GM21447 (cell line): ENCODE results near the gene BARHL2.

Experiments used
- ATAC-seq: cut with Tn5 transposase; IDR thresholded peaks from one replicate; pipeline ENCODE4 v1.9.1; 2021; ENCODE audit not compliant: unreplicated experiment

Gene BARHL2

GRCh38 chr1:90716552-90717355, at the start of gene BARHL2:
Gene BARHL2, minus strand, starts transcription at chr1:90717302. Its CDS starts 107 bp downstream, at chr1:90717195.
- ATAC-seq, result no peak

GRCh38 chr1:90763930-90764329, 46.8 kb upstream of the BARHL2 start:
- no peak for ATAC-seq

- no peak for ATAC-seq
These were observed 46.4 kb upstream of the BARHL2 start for GRCh38 chr1:90763506-90763905.

- ATAC-seq, result no peak
These were observed 44.9 kb upstream of the BARHL2 start for GRCh38 chr1:90761781-90762589.

- ATAC-seq, result no peak
These were observed 44.1 kb upstream of the BARHL2 start for GRCh38 chr1:90761156-90761555.

- no peak for ATAC-seq
These were observed 36.5 kb upstream of the BARHL2 start for GRCh38 chr1:90753556-90753955.

- ATAC-seq, result no peak
These were observed 31.6 kb upstream of the BARHL2 start for GRCh38 chr1:90748668-90749067.

GRCh38 chr1:90746857-90747256, 29.8 kb upstream of the BARHL2 start:
- no peak for ATAC-seq

GRCh38 chr1:90745972-90746371, 28.9 kb upstream of the BARHL2 start:
- no peak for ATAC-seq

- no peak for ATAC-seq
These were observed 15.0 kb upstream of the BARHL2 start for GRCh38 chr1:90732136-90732535.

GRCh38 chr1:90731382-90732050, 14.4 kb upstream of the BARHL2 start:
- no peak for ATAC-seq

- no peak for ATAC-seq
These were observed 13.3 kb upstream of the BARHL2 start for GRCh38 chr1:90730243-90731022.

- no peak for ATAC-seq
These were observed 12.6 kb upstream of the BARHL2 start for GRCh38 chr1:90729504-90730242.

- ATAC-seq, result no peak
These were observed 11.6 kb upstream of the BARHL2 start for GRCh38 chr1:90728502-90729287.

- no peak for ATAC-seq
These were observed 10.9 kb upstream of the BARHL2 start for GRCh38 chr1:90727917-90728501.

- ATAC-seq, result no peak
These were observed 9.9 kb upstream of the BARHL2 start for GRCh38 chr1:90726986-90727480.

GRCh38 chr1:90726425-90726985, 9.4 kb upstream of the BARHL2 start:
- no peak for ATAC-seq

- no peak for ATAC-seq
These were observed 8.7 kb upstream of the BARHL2 start for GRCh38 chr1:90725657-90726424.
